SU-DHL-6 (cell line): ENCODE data around the gene LHX6.

Source experiments
- H2AFZ ChIP-seq: fragments of 200-600 bp; sonication (generic); 2 replicates; pipeline ENCODE4 v1.6.1; 2014; ENCODE audit warnings: low read depth, mild to moderate bottlenecking, moderate library complexity, mixed read lengths, antibody characterized with exemption, low read length; ENCODE audit not compliant: severe bottlenecking
- H3F3A ChIP-seq: fragments of 200-600 bp; shearing (Covaris generic); 2 replicates; pipeline ENCODE4 v1.6.0; 2016; ENCODE audit warnings: antibody characterized with exemption, mild to moderate bottlenecking; ENCODE audit not compliant: insufficient read depth
- H3K27ac ChIP-seq: fragments of 200-600 bp; sonication (generic); 2 replicates; pipeline ENCODE4 v1.5.1; 2016; ENCODE audit warnings: low read depth, mild to moderate bottlenecking, low read length, moderate library complexity, mixed read lengths
- H3K27me3 ChIP-seq: fragments of 200-600 bp; sonication (generic), shearing (Covaris generic); 2 replicates; pipeline ENCODE4 v1.6.0; 2014; ENCODE audit warnings: mild to moderate bottlenecking, low read length
- H3K36me3 ChIP-seq: fragments of 200-600 bp; sonication (generic); 2 replicates; pipeline ENCODE4 v1.6.1; 2014; ENCODE audit warnings: mild to moderate bottlenecking, low read length, mixed read lengths
- H3K4me2 ChIP-seq: fragments of 300-600, 200-600 bp; shearing (Covaris generic), sonication (generic); 2 replicates; pipeline ENCODE4 v1.6.0; 2014; ENCODE audit warnings: low read length, low read depth, mild to moderate bottlenecking; ENCODE audit not compliant: poor library complexity, severe bottlenecking
- H3K4me3 ChIP-seq: fragments of 200-600 bp; sonication (generic); 2 replicates; pipeline ENCODE4 v1.5.1; 2014; ENCODE audit warnings: antibody characterized with exemption, low read length, mild to moderate bottlenecking, mixed read lengths; ENCODE audit not compliant: insufficient read depth, poor library complexity, severe bottlenecking
- H3K79me2 ChIP-seq: fragments of 200-600 bp; sonication (generic); 2 replicates; pipeline ENCODE4 v1.6.1; 2014; ENCODE audit warnings: mild to moderate bottlenecking, low read length, moderate library complexity; ENCODE audit not compliant: insufficient read depth
- H3K9ac ChIP-seq: fragments of 200-600 bp; sonication (generic); 2 replicates; pipeline ENCODE4 v1.7.0; 2014; ENCODE audit warnings: mild to moderate bottlenecking, low read length
- H3K9me2 ChIP-seq: fragments of 200-600 bp; sonication (generic); replicated peaks from 2 replicates; pipeline ENCODE4 v1.6.1; 2014; ENCODE audit warnings: low read length; ENCODE audit not compliant: insufficient read depth
- H3K9me3 ChIP-seq: fragments of 200-600 bp; sonication (generic); 2 replicates; pipeline ENCODE4 v1.6.1; 2014; ENCODE audit warnings: low read length, mixed read lengths; ENCODE audit not compliant: insufficient read depth
- H4K20me1 ChIP-seq: fragments of 200-600 bp; sonication (generic); 2 replicates; pipeline ENCODE4 v1.6.1; 2014; ENCODE audit warnings: low read depth, mild to moderate bottlenecking, antibody characterized with exemption, low read length, moderate library complexity, mixed read lengths
- EZH2phosphoT487 ChIP-seq: fragments of 200-600 bp; sonication (generic), shearing (Covaris generic); conservative IDR thresholded peaks from 2 replicates; pipeline ENCODE4 v1.6.1; 2018; ENCODE audit warnings: mild to moderate bottlenecking, antibody characterized with exemption, low read length, moderate library complexity, mixed read lengths
- TF ChIP-seq, protein P1 (sequence below): fragments of 200-600 bp; sonication (generic); IDR thresholded peaks from one replicate; pipeline ENCODE4 v1.5.1; 2017; ENCODE audit warnings: antibody characterized with exemption, mild to moderate bottlenecking, low read length, moderate library complexity; ENCODE audit not compliant: insufficient read depth, poor library complexity, severe bottlenecking

LHX6 gene

DNA sequence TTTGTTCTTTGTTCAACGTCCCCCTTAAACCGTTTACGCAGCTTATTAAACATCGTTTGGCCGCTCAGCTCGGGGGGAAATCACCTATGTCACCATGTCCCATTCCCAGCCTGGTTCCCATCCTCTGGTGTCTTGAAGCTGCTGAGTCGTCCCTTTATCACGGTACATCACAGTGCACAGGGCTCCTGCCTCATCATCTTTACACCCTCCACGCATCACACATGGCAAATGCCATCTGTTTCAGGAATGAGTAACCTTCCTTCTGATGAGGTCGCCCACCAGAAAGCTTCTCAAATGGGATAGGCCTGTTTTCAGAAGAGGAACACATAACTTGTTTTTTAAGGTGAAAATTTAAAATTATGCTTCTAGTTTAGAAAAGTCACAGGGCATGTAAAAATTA lies 7.9 kb upstream of the LHX6 start:
- no peak for TF ChIP-seq EZH2phosphoT487
- TF ChIP-seq, protein P1, sequence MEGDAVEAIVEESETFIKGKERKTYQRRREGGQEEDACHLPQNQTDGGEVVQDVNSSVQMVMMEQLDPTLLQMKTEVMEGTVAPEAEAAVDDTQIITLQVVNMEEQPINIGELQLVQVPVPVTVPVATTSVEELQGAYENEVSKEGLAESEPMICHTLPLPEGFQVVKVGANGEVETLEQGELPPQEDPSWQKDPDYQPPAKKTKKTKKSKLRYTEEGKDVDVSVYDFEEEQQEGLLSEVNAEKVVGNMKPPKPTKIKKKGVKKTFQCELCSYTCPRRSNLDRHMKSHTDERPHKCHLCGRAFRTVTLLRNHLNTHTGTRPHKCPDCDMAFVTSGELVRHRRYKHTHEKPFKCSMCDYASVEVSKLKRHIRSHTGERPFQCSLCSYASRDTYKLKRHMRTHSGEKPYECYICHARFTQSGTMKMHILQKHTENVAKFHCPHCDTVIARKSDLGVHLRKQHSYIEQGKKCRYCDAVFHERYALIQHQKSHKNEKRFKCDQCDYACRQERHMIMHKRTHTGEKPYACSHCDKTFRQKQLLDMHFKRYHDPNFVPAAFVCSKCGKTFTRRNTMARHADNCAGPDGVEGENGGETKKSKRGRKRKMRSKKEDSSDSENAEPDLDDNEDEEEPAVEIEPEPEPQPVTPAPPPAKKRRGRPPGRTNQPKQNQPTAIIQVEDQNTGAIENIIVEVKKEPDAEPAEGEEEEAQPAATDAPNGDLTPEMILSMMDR = no peak
- Histone ChIP-seq H4K20me1 (no peaks in the 10 kb centered on the region), H3F3A (no peaks in the 10 kb centered on the region), H2AFZ (no peak overlapping the region), H3K27me3 (no peaks in the 10 kb centered on the region), H3K4me3 (no peak overlapping the region), H3K9ac (no peak overlapping the region), H3K27ac (no peak overlapping the region), H3K79me2 (no peaks in the 10 kb centered on the region), H3K9me3 (no peaks in the 10 kb centered on the region), H3K9me2 (no peaks in the 10 kb centered on the region), H3K4me2 (no peak overlapping the region), H3K36me3 (peaks cover 18% of the 10 kb centered on the region)

DNA sequence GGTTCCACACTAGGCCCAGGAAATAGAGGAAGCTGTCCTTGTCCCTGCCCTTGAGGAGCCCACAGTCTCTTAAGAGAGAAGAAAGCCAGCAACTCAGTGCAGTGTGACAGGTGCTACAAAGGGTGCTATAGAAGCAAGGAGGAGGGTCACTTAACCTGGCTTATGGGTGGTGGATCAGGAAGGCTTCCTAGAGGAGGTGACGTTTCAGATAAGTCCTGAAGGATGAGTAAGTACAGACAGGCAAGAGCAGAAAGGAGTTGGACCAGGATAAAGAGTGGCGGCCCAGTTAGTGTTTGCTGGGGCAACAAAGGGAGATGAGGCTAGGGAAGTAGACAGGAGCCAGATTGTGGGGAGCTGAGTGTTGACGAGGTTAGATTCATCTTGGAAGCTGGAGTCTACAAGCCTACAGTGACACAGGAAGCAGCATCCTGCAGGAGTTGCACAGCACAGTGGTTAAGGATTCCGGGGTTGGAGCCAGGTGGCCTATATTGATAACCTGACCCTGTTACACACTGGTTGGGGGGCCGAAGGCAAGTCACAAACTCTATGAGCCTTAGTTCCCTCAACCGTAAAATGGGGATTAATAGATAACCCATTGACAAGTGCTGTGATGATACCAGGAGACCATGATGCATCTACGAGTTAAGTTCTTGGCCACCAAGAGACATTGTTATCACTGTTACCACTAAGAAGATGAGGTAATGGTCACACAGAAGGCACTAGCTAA lies 5.4 kb upstream of the LHX6 start:
- TF ChIP-seq, protein P1 = no peak
- no peak for TF ChIP-seq EZH2phosphoT487
- no peak overlapping the region for H3K4me3 ChIP-seq

DNA sequence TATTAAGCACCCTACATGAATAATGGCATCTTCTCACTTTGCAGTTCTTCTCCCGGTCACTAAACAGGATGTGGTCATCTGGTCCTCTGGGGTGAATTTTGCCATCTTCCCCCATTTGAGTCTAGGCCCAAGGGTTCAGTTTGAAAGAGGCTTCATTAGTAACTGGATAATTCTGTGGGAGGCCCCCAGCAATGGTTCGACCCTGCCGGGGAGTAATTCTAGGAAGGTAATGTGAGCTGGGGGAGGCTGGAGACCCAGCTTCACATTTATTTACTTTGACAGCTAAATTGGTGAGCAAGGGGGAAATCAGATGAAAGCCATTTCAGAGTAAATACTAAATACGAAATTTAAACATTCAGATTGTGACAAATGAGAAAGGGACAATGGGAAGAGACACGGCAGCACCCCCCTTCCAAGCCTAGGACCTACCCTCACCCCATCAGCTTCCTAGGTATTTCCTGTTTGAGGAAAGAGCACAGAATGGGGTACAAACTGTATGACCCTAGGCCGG lies 4.1 kb upstream of the LHX6 start:
- no peaks in the 10 kb centered on the region for H3K9me3 ChIP-seq
- no peak overlapping the region for H3K27ac ChIP-seq
- no peaks in the 10 kb centered on the region for H3K36me3 ChIP-seq
- no peak overlapping the region for H3K4me2 ChIP-seq
- no peak for TF ChIP-seq EZH2phosphoT487
- TF ChIP-seq, protein P1 = no peak
- no peak overlapping the region for H3K9ac ChIP-seq
- no peaks in the 10 kb centered on the region for H3K9me2 ChIP-seq
- no peaks in the 10 kb centered on the region for H4K20me1 ChIP-seq
- H3K27me3 ChIP-seq = no peaks in the 10 kb centered on the region
- H3K79me2 ChIP-seq = no peaks in the 10 kb centered on the region
- H3K4me3 ChIP-seq = no peak overlapping the region
- H2AFZ ChIP-seq = no peak overlapping the region
- no peaks in the 10 kb centered on the region for H3F3A ChIP-seq

More for the DNA sequence above, 5.4 kb upstream of the LHX6 start:
- Histone ChIP-seq H3K79me2 (no peaks in the 10 kb centered on the region), H3K36me3 (no peaks in the 10 kb centered on the region), H3K27ac (no peak overlapping the region), H3K27me3 (no peaks in the 10 kb centered on the region), H3F3A (no peaks in the 10 kb centered on the region), H3K4me2 (no peak overlapping the region), H4K20me1 (no peaks in the 10 kb centered on the region), H3K9me2 (no peaks in the 10 kb centered on the region), H3K9me3 (no peaks in the 10 kb centered on the region), H3K9ac (no peak overlapping the region), H2AFZ (no peak overlapping the region)
